ENCODE measurements around the gene MORN1.
"Not testable (repeated sequence)": the region's sequence is repeated elsewhere in the genome, so short reads cannot be mapped to it uniquely, and the experiment has no call there.

Gene MORN1

GRCh38 chr1:2391041-2391930 lies at the start of gene MORN1, which contains the start of gene RER1:
Gene MORN1, minus strand, starts transcription at chr1:2391554. Its CDS starts 21 bp downstream, at chr1:2391533.
Gene RER1, plus strand, starts transcription at chr1:2391841. Its CDS starts 3,950 bp downstream, at chr1:2395791.
- DNase-seq (ENCODE audit: low spot score) = peak; percentile 99

- not testable (repeated sequence) for DNase-seq (ENCODE audit: low spot score)
Observed at GRCh38 chr1:2440346-2440745, 49.0 kb upstream of the MORN1 start.

- no peak for DNase-seq (ENCODE audit: low spot score)
Observed at GRCh38 chr1:2439369-2439768, 48.0 kb upstream of the MORN1 start.

DNA sequence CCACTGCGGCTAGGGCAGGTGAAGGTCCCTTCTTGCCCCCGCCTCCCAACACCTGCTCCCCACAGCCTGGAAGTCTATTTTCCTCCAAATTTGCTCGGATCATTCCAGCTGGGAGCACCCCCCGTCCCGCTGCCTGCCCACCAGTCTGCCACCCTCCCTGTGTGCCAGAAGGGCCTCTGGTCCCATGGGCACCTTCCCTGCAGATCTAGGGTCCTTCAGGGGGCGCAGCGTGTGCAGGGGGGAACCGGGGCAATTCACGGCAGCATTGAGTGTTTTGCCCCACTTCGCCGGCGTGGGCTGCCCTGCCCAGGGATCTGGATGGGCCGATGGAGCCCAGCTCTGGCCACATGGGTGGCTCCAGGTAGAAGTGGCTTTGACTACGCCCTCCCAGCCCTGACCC lies 47.3 kb upstream of the MORN1 start:
- no peak for DNase-seq (ENCODE audit: low spot score)

DNA sequence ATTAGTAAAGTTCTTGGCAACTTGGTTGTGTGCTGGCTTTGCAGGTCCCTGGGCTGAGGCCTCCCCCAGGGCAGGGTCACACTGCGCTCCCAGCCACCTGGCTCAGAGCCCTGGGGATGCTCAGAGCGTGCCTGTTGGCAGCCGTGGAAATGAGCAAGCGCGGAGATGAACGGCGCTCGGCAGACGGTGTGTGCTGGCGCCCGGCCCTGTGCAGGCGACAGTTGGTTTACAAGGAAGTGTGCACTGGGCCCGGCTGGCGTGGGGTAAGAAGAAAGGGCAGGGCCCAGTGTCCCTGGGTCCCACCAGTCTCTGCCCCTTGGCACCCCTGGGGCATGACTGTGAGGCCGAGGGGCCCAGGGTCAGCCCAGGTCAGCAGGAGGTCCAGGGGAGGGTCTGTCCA lies 46.7 kb upstream of the MORN1 start:
- DNase-seq (ENCODE audit: low spot score) = no peak

GRCh38 chr1:2437617-2438016 lies 46.3 kb upstream of the MORN1 start:
- no peak for DNase-seq (ENCODE audit: low spot score)

- no peak for DNase-seq (ENCODE audit: low spot score)
Observed at GRCh38 chr1:2436876-2437275, 45.5 kb upstream of the MORN1 start.

DNA sequence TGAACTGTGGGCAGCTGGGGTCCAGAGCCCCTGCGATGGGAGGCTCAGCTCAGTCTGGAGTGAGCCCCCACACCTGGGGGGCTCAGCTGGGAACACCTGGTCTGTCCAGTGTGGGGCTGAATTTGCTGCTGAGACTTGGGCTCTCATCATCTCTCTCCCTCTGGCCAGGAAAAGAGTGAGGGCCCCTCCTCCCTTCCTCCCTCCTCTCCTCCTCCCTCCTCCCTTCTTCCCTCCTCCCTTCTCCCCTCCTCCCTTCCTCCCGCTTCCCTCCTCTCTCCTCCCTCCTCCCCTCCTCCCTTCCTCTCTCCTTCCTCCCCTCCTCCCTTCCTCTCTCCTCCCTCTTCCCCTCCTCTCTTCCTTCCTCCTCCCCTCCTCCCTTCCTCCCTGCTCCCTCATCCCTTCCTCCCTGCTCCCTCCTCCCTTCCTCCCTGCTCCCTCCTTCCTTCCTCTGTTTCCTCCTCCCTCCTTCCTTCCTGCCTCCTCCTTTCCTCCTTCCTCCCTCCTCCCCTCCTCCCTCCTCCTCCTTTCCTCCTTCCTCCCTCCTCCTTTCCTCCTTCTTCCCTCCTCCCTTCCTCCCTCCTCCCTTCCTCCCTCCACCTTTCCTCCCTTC lies 44.5 kb upstream of the MORN1 start:
- no peak for DNase-seq (ENCODE audit: low spot score)

GRCh38 chr1:2435091-2435490 lies 43.7 kb upstream of the MORN1 start:
- DNase-seq (ENCODE audit: low spot score) = no peak

DNA sequence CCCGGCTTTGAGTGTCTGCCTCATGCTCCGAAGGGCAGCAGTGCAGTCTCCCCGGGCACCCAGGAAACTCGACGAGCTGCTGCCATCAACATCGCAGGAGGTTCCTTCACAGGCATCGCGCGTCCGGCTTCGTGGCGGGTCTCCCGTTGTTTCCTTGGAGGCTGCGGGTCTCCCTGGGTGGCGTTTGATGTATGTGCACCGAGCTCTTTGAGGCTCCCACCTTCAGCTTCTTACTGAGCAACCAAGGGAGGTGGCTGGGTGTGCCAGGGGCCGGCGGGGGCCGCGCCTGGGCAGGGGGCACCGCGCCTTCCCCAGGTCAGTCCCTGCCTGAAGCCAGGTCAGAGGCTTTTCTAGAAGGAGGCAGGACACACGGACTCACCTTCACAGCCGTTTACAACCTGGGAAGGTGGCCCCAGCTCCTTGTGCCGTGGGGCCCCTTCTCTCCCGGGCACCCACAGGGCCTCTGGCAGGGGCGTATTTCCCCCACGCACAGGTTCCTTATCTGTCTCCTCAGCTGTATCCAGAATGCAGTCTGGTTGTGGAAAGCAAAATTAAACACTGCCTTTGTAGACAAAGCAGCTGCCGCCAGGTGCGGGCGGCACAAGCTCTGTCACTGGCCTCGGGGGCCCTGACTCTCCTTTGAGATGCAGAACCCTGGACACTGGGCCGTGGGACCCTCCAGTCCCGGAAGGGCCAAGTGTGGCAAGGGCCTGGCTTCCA lies 42.7 kb upstream of the MORN1 start:
- no peak for DNase-seq (ENCODE audit: low spot score)

- DNase-seq (ENCODE audit: low spot score) = no peak
Observed at GRCh38 chr1:2433196-2433595, 41.8 kb upstream of the MORN1 start.

DNA sequence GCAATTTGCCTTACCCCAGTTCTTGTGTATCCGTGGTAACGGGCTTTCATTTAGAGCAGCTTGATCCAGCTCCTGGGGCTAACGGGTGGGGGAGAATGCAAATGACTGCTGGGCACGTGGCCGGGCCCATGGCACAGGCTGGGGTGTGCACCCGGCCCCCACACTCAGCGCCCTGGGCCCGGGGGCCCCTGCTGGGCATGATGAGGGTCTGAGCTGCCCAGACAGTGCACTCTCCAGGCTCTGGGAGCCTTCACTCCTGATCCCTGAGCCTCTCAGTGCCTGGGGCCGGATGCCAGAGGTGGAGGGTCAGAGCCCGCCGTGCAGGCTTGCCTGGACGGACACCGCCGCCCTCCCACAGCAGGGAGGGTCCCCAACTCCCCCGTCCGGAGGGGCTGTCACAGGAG lies 41.1 kb upstream of the MORN1 start:
- DNase-seq (ENCODE audit: low spot score) = no peak

GRCh38 chr1:2431518-2431917 lies 40.2 kb upstream of the MORN1 start:
- no peak for DNase-seq (ENCODE audit: low spot score)

GRCh38 chr1:2431103-2431502 lies 39.7 kb upstream of the MORN1 start:
- DNase-seq (ENCODE audit: low spot score) = no peak

GRCh38 chr1:2430592-2430973 lies 39.2 kb upstream of the MORN1 start:
- DNase-seq (ENCODE audit: low spot score) = no peak

DNA sequence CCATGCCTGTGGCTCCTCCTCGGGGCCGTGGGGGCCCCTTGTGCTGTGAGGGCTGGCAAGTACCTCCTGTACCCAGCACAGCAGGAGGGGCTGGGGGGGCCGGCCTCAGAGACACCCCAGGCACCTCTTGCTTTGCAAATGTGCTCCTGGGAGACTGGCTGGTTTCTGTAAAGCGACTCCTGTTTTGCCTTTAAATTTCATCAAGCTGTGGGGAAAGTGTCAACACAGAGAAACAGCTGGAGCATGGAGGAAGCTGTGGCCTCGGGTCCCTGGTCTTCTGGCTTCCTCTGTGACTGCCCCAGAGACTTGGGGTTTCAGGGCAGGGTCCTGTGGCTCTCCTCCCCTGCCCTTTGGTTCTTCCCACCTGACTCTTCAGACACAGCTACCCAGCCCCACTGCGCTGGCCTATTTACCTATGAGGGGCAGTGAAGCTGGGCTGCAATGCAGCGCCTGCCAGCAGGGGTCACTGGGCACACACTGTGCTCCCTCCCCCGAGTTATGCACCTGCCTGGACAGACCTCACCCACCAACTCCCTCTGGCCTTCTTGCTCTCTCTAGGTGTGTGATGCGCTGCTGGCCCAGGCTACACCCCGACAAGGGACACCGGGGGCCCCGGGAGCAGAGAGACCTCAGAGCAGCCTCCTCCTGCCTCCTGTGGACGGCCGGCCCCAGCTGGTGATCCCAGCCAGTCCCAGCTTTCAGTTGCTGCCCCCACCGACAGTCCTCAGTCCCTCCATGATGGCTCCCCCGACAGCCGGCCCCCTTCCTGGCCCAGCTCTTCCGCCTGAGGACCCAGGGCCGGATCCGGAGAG lies 38.6 kb upstream of the MORN1 start:
- no peak for DNase-seq (ENCODE audit: low spot score)

- DNase-seq (ENCODE audit: low spot score) = no peak
Observed at GRCh38 chr1:2428490-2428889, 37.1 kb upstream of the MORN1 start.

- no peak for DNase-seq (ENCODE audit: low spot score)
Observed at GRCh38 chr1:2427976-2428375, 36.6 kb upstream of the MORN1 start.

DNA sequence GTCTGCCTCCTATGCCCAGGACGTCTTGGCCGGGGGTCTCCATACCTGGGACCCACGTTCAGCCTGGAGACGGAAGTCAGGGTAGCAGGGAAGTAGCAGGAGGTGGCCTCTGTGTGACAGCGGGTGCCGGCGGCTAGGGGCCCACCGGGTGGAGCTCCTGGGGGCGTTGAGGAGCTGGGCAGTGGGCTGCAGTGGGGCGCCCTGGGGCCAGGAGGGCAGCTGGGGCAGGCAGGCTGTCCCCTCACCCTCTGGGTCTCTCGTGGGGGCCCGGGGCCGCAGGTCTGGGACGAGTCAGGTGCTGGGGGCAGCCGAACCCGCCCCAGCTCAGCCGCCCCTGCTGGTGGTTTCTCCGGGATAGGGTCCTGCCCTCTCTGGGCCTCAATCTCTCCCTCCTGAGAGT lies 35.7 kb upstream of the MORN1 start:
- DNase-seq (ENCODE audit: low spot score) = no peak

- no peak for DNase-seq (ENCODE audit: low spot score)
Observed at GRCh38 chr1:2426540-2426939, 35.2 kb upstream of the MORN1 start.

GRCh38 chr1:2425892-2426291 lies 34.5 kb upstream of the MORN1 start:
- DNase-seq (ENCODE audit: low spot score) = no peak

GRCh38 chr1:2422523-2422922 lies 31.2 kb upstream of the MORN1 start:
- DNase-seq (ENCODE audit: low spot score) = no peak
